Nephron progenitor cell (in vitro differentiated cells): ENCODE results near the gene DTNB.
A peak's percentile ranks its signal among the peaks of the same experiment; 100 is the strongest.

Experiments
- DNase-seq: peaks from one replicate; pipeline ENCODE4 v3.0.0; 2021
- H3K27ac Mint-ChIP-seq: 2 replicates; pipeline ENCODE4 v1.8.0; 2021; ENCODE audit warnings: mild to moderate bottlenecking, moderate library complexity, mixed read lengths
- H3K27me3 Mint-ChIP-seq: 2 replicates; pipeline ENCODE4 v1.8.0; 2021; ENCODE audit warnings: mild to moderate bottlenecking, low read depth, mixed read lengths; ENCODE audit not compliant: poor library complexity
- H3K36me3 Mint-ChIP-seq: 2 replicates; pipeline ENCODE4 v1.8.0; 2021; ENCODE audit warnings: low read depth, mixed read lengths
- H3K4me1 Mint-ChIP-seq: 2 replicates; pipeline ENCODE4 v1.8.0; 2021; ENCODE audit warnings: mixed read lengths
- H3K4me3 Mint-ChIP-seq: 2 replicates; pipeline ENCODE4 v1.8.0; 2021; ENCODE audit warnings: mild to moderate bottlenecking, moderate library complexity, mixed read lengths
- H3K9me3 Mint-ChIP-seq: 2 replicates; pipeline ENCODE4 v1.8.0; 2021; ENCODE audit warnings: mild to moderate bottlenecking, moderate library complexity, mixed read lengths
- CTCF ChIP-seq: fragments of 200-600 bp; sonication (generic); IDR thresholded peaks from 2 replicates; pipeline ENCODE4 v1.5.0; 2021; ENCODE audit warnings: antibody characterized with exemption

Gene DTNB

GRCh38 chr2:25532521-25532920 is 140.9 kb downstream of the DTNB start:
- H3K27ac Mint-ChIP-seq: no peak overlapping the region
- peaks cover 5% of the 10 kb centered on the region for H3K4me1 Mint-ChIP-seq
- no peak for TF ChIP-seq CTCF
- DNase-seq: no peak
- H3K36me3 Mint-ChIP-seq: peaks cover 52% of the 10 kb centered on the region
- H3K27me3 Mint-ChIP-seq: peaks cover 3% of the 10 kb centered on the region
- peaks cover 26% of the 10 kb centered on the region for H3K9me3 Mint-ChIP-seq
- no peak overlapping the region for H3K4me3 Mint-ChIP-seq

- peaks cover 23% of the 10 kb centered on the region for H3K36me3 Mint-ChIP-seq
- DNase-seq: no peak
- peaks cover 3% of the 10 kb centered on the region for H3K27me3 Mint-ChIP-seq
- no peak for TF ChIP-seq CTCF
- H3K4me1 Mint-ChIP-seq: peaks cover 5% of the 10 kb centered on the region
- no peak overlapping the region for H3K4me3 Mint-ChIP-seq
- H3K9me3 Mint-ChIP-seq: peaks cover 2% of the 10 kb centered on the region
- H3K27ac Mint-ChIP-seq: no peak overlapping the region
Measured at GRCh38 chr2:25529034-25529433, 144.3 kb downstream of the DTNB start.

GRCh38 chr2:25528173-25528572 is 145.2 kb downstream of the DTNB start:
- H3K9me3 Mint-ChIP-seq: no peaks in the 10 kb centered on the region
- H3K4me3 Mint-ChIP-seq: no peak overlapping the region
- no peak overlapping the region for H3K27ac Mint-ChIP-seq
- DNase-seq: no peak
- H3K27me3 Mint-ChIP-seq: peaks cover 3% of the 10 kb centered on the region
- TF ChIP-seq CTCF: no peak
- peaks cover 5% of the 10 kb centered on the region for H3K4me1 Mint-ChIP-seq
- H3K36me3 Mint-ChIP-seq: peaks cover 14% of the 10 kb centered on the region

- no peak overlapping the region for H3K4me3 Mint-ChIP-seq
- H3K27ac Mint-ChIP-seq: no peak overlapping the region
- H3K36me3 Mint-ChIP-seq: peaks cover 4% of the 10 kb centered on the region
- TF ChIP-seq CTCF: no peak
- H3K4me1 Mint-ChIP-seq: peaks cover 6% of the 10 kb centered on the region
- H3K27me3 Mint-ChIP-seq: no peaks in the 10 kb centered on the region
- DNase-seq: no peak
- no peaks in the 10 kb centered on the region for H3K9me3 Mint-ChIP-seq
Measured at GRCh38 chr2:25524507-25524906, 148.9 kb downstream of the DTNB start.

GRCh38 chr2:25523060-25523459 is 150.3 kb downstream of the DTNB start:
- no peak for DNase-seq
- Mint-ChIP-seq H3K9me3 (no peaks in the 10 kb centered on the region), H3K4me3 (no peak overlapping the region), H3K27me3 (no peaks in the 10 kb centered on the region), H3K36me3 (peaks cover 4% of the 10 kb centered on the region), H3K4me1 (peaks cover 6% of the 10 kb centered on the region), H3K27ac (no peak overlapping the region)
- no peak for TF ChIP-seq CTCF

- Mint-ChIP-seq H3K36me3 (peaks cover 3% of the 10 kb centered on the region), H3K27ac (no peak overlapping the region), H3K27me3 (no peaks in the 10 kb centered on the region), H3K4me1 (peaks cover 6% of the 10 kb centered on the region), H3K4me3 (no peak overlapping the region), H3K9me3 (no peaks in the 10 kb centered on the region)
- no peak for DNase-seq
- TF ChIP-seq CTCF: peak; percentile 73
Measured at GRCh38 chr2:25521665-25522387, 151.6 kb downstream of the DTNB start.
